Measurements from ENCODE around the gene ARHGAP26. TPM values are rescaled to one million over a fixed set of nuclear protein-coding genes. Genes with fewer than 3 reads are reported as not detected.

ARHGAP26 gene
- total RNA-seq, 1 experiment from 2014 or later: 19.6 TPM

GRCh38 chr5:143033535-143034250 lies 263.5 kb downstream of the ARHGAP26 start:
- no peak for DNase-seq (ENCODE audit: low spot score)

GRCh38 chr5:143036146-143036927 lies 266.2 kb downstream of the ARHGAP26 start:
- no peak for DNase-seq (ENCODE audit: low spot score)

- DNase-seq (ENCODE audit: low spot score): no peak
Measured at GRCh38 chr5:143037071-143037470, 266.9 kb downstream of the ARHGAP26 start.

- DNase-seq (ENCODE audit: low spot score): no peak
Measured at GRCh38 chr5:143037708-143038107, 267.5 kb downstream of the ARHGAP26 start.

- peak; percentile 18 for DNase-seq (ENCODE audit: low spot score)
Measured at GRCh38 chr5:143040622-143041021, 270.4 kb downstream of the ARHGAP26 start.

GRCh38 chr5:143041461-143041860 lies 271.3 kb downstream of the ARHGAP26 start:
- no peak for DNase-seq (ENCODE audit: low spot score)

- DNase-seq (ENCODE audit: low spot score): no peak
Measured at GRCh38 chr5:143041972-143042770, 272.0 kb downstream of the ARHGAP26 start.

GRCh38 chr5:143044265-143044664 lies 274.1 kb downstream of the ARHGAP26 start:
- no peak for DNase-seq (ENCODE audit: low spot score)

- no peak for DNase-seq (ENCODE audit: low spot score)
Measured at GRCh38 chr5:143045062-143045461, 274.9 kb downstream of the ARHGAP26 start.

GRCh38 chr5:143046314-143046713 lies 276.1 kb downstream of the ARHGAP26 start:
- DNase-seq (ENCODE audit: low spot score): no peak

GRCh38 chr5:143047091-143047490 lies 276.9 kb downstream of the ARHGAP26 start:
- no peak for DNase-seq (ENCODE audit: low spot score)

GRCh38 chr5:143050183-143050582 lies 280.0 kb downstream of the ARHGAP26 start:
- no peak for DNase-seq (ENCODE audit: low spot score)

GRCh38 chr5:143051244-143052058 lies 281.3 kb downstream of the ARHGAP26 start:
- DNase-seq (ENCODE audit: low spot score): peak; percentile 42

- DNase-seq (ENCODE audit: low spot score): no peak
Measured at GRCh38 chr5:143052967-143053682, 282.9 kb downstream of the ARHGAP26 start.

GRCh38 chr5:143053780-143054179 lies 283.6 kb downstream of the ARHGAP26 start:
- DNase-seq (ENCODE audit: low spot score): no peak

- DNase-seq (ENCODE audit: low spot score): no peak
Measured at GRCh38 chr5:143054480-143054941, 284.3 kb downstream of the ARHGAP26 start.

GRCh38 chr5:143055596-143056338 lies 285.6 kb downstream of the ARHGAP26 start:
- no peak for DNase-seq (ENCODE audit: low spot score)

- no peak for DNase-seq (ENCODE audit: low spot score)
Measured at GRCh38 chr5:143056339-143056704, 286.1 kb downstream of the ARHGAP26 start.

- DNase-seq (ENCODE audit: low spot score): no peak
Measured at GRCh38 chr5:143056792-143057579, 286.8 kb downstream of the ARHGAP26 start.
